Transverse colon (tissue), 4 donors: Measurements from ENCODE around the gene MAS1L. TPM values are rescaled to one million over a fixed set of nuclear protein-coding genes. Genes with fewer than 3 reads are reported as not detected.

ENCODE experiments used
- DNase-seq: peaks from one replicate; pipeline ENCODE4 v3.0.0-alpha.2; 2019
- H3K27ac ChIP-seq, 4 donors: fragments of 200-600 bp; sonication (generic); 2 replicates each; pipeline ENCODE4 v1.5.1; 2016 to 2018; ENCODE audit warnings: inconsistent platforms in 4 of 4
- H3K27me3 ChIP-seq: fragments of 200-600 bp; sonication (generic); 2 replicates; pipeline ENCODE4 v1.5.1; 2017; ENCODE audit warnings: inconsistent platforms
- H3K36me3 ChIP-seq, 4 donors: fragments of 200-600 bp; sonication (generic); 2 replicates each; pipeline ENCODE4 v1.5.1; 2017 to 2019; ENCODE audit warnings: inconsistent platforms in 4 of 4
- H3K4me1 ChIP-seq, 4 donors: fragments of 200-600 bp; sonication (generic); 2 replicates each; pipeline ENCODE4 v1.5.1; 2017 to 2020; ENCODE audit warnings: inconsistent platforms in 4 of 4
- H3K4me3 ChIP-seq, 4 donors: fragments of 200-600 bp; sonication (generic); 1 replicate in 1 of 4; 2 replicates in 3 of 4; pipeline versions ENCODE4 v1.5.1 to v1.6.1; 2017 to 2019; ENCODE audit warnings: inconsistent platforms in 4 of 4
- H3K9me3 ChIP-seq, 2 donors: fragments of 200-600 bp; sonication (generic); 2 replicates each; pipeline ENCODE4 v1.5.1; 2017 to 2019; ENCODE audit warnings: inconsistent platforms in 2 of 2
- CTCF ChIP-seq, 5 experiments: fragments of 200-600 bp in 3 of 5; fragments of 450-650 bp in 2 of 5; sonication (generic) in 3 of 5; IDR thresholded peaks; 1 replicate in 2 of 5; 2 replicates in 3 of 5; pipeline ENCODE4 v1.5.1; 2016 to 2017; ENCODE audit warnings: antibody characterized with exemption in 5 of 5, inconsistent platforms in 3 of 5, mild to moderate bottlenecking in 2 of 5, moderate library complexity in 1 of 5
- EP300 ChIP-seq: sonication (generic); formaldehyde crosslinking; IDR thresholded peaks from one replicate; pipeline ENCODE4 v1.6.1; 2017; ENCODE audit warnings: antibody characterized with exemption, low read depth
- POLR2A ChIP-seq: fragments of 450-650 bp; IDR thresholded peaks from one replicate; pipeline ENCODE4 v1.6.1; 2016; ENCODE audit warnings: antibody characterized with exemption, mild to moderate bottlenecking, moderate library complexity
- POLR2AphosphoS5 ChIP-seq, 3 donors: sonication (generic); formaldehyde crosslinking; IDR thresholded peaks; one replicate each; pipeline ENCODE4 v1.6.1; 2016; ENCODE audit warnings: antibody characterized with exemption in 3 of 3
- WGBS, 2 donors: methylation state at CpG; one replicate each; pipeline ENCODE4 v1.1.5; 2018; ENCODE audit warnings: low coverage in 1 of 2; 5-methylcytosine and 5-hydroxymethylcytosine counted together
- in situ Hi-C, 4 donors: fragments of 200-750 bp; cut with MboI; loops; one replicate each; pipeline versions ENCODE4 v1.15.0 to v1.15.1; 2017; ENCODE audit warnings: low sequenced_read_pairs in 3 of 4, low pct_ligation_motif_present in 1 of 4, low pct_unique_long_range_greater_than_20kb in 1 of 4
- intact Hi-C: fragments of 100-400 bp; cut with DNase I; formaldehyde crosslinking; loops from one replicate; pipeline ENCODE4 v1.15.1; 2023; ENCODE audit warnings: low total_unique reads
- total RNA-seq, 4 donors: library from RNA; depleted of rRNA; stranded (reverse); fragments of >200 nt; gene quantifications; one replicate each; pipeline ENCODE4 v1.1.0, GENCODE V29; 2016

MAS1L gene
- total RNA-seq, 4 donors from 2014 or later: not detected

DNA sequence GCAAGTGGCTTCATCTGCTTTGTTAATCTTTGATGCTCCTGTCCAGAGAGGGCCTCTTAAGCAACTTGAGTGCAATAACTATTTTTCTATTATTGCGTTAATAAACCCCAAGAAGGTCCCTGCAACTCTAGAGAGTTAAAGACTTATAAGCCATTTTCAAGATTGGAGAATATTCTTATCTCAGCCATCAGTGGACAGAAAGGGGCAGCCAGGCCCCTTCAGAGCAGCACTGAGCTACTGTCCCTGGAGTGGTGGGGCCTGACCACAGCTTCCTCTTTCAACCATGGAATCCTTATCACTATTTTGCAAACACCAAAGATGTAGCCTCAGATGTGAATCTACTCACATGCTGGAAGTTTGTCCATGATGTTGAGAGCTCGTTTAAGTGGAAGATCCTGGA lies 2.8 kb upstream of the MAS1L start:
- WGBS, 2 donors: 40 to 59% methylated on average over 1 to 2 of the region's 2 CpGs

DNA sequence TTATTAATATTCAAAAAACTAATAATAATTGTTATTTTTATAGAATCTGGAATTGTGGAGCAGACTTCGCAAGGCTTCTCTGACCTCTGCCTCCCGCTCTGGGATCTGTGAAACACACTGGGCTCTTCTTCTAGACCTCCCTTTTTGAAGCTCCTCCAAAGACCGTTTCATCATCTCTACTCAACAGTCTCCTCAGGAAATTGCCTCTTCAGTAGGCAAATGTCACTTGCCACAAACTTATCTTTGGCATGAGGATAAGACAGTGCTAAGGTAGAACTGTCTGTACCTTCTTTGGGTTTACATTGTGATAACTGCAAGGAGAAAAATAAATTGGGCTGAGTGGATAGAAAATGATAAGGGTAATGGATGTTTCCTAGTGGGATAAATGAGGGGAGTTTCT lies 2.3 kb upstream of the MAS1L start:
- intact Hi-C loops (no loop called here), in situ Hi-C loops (no loop called here)
- H3K4me1 ChIP-seq: no peaks in the 10 kb centered on the region
- H3K27ac ChIP-seq: no peak overlapping the region
- WGBS, 2 donors: 67 to 79% methylated on average over 3 of the region's 3 CpGs
- no peaks in the 10 kb centered on the region for H3K9me3 ChIP-seq
- no peak overlapping the region for H3K4me3 ChIP-seq
- TF ChIP-seq EP300 (no peak), POLR2AphosphoS5 (IDR thresholded peaks at IDR 0.05) (no peak), CTCF (IDR thresholded peaks at IDR 0.05) (no peak), POLR2A (no peak)
- no peaks in the 10 kb centered on the region for H3K27me3 ChIP-seq
- H3K36me3 ChIP-seq: no peaks in the 10 kb centered on the region
- no peak for DNase-seq

More for the DNA sequence above, 2.8 kb upstream of the MAS1L start:
- Histone ChIP-seq H3K27ac (no peak overlapping the region), H3K4me3 (no peak overlapping the region), H3K36me3 (no peaks in the 10 kb centered on the region), H3K4me1 (no peaks in the 10 kb centered on the region), H3K27me3 (no peaks in the 10 kb centered on the region), H3K9me3 (no peaks in the 10 kb centered on the region)
- no peak for DNase-seq
- no peak for TF ChIP-seq POLR2A
- no peak for TF ChIP-seq POLR2AphosphoS5 (IDR thresholded peaks at IDR 0.05)
- TF ChIP-seq CTCF (IDR thresholded peaks at IDR 0.05): no peak
- TF ChIP-seq EP300: no peak
- intact Hi-C loops (no loop called here), in situ Hi-C loops (no loop called here)

DNA sequence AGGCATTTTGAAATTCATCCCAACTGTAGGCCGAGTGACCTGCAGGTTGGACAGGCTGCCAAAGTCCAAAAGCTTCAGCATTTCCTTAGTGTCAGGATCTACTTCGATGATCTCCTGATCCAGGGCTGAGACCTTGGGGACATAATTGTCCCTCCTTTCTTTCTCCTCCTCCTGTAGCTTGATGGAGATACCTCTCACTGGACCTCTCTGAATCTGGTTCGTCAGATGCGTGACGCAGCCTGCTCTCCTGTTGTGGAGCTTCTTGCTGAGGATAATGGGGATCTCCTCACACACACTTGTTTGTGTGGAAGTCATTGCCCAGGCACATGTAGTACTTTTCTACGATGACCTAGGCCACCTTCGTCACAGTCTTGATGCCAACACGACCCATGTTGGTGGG lies 1.5 kb upstream of the MAS1L start:
- H3K9me3 ChIP-seq: no peaks in the 10 kb centered on the region
- H3K27ac ChIP-seq: no peak overlapping the region
- no peaks in the 10 kb centered on the region for H3K4me1 ChIP-seq
- DNase-seq: no peak
- H3K36me3 ChIP-seq: no peaks in the 10 kb centered on the region
- in situ Hi-C loops: no loop called here
- 78 to 91% methylated on average over 8 of the region's 8 CpGs for WGBS, 2 donors
- intact Hi-C loops: no loop called here
- TF ChIP-seq POLR2A (no peak), CTCF (IDR thresholded peaks at IDR 0.05) (no peak), EP300 (no peak), POLR2AphosphoS5 (IDR thresholded peaks at IDR 0.05) (no peak)
- H3K27me3 ChIP-seq: no peaks in the 10 kb centered on the region
- no peak overlapping the region for H3K4me3 ChIP-seq

DNA sequence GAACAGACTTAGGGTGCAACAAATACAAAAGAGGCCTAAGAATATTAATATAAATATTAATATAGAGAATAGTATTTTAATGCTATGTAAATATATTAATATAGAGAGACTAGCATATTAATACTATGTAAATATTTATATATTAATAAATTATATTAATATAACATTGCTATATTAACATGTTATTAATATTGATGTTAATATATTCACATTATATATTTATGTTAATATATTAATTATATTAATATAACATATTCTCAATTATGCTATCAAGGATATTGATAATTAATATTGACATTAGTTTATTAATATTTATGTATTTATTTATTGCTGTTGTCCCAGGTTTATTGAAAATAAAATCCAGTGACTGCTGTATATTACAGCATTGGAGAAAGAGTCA lies 1.1 kb upstream of the MAS1L start:
- no peak overlapping the region for H3K4me3 ChIP-seq
- no peaks in the 10 kb centered on the region for H3K9me3 ChIP-seq
- H3K27me3 ChIP-seq: no peaks in the 10 kb centered on the region
- in situ Hi-C loops (no loop called here), intact Hi-C loops (no loop called here)
- no peaks in the 10 kb centered on the region for H3K4me1 ChIP-seq
- no peak for DNase-seq
- TF ChIP-seq POLR2AphosphoS5 (IDR thresholded peaks at IDR 0.05) (no peak), POLR2A (no peak), EP300 (no peak), CTCF (IDR thresholded peaks at IDR 0.05) (no peak)
- H3K36me3 ChIP-seq: no peaks in the 10 kb centered on the region
- H3K27ac ChIP-seq: no peak overlapping the region
